Measurements from ENCODE around the gene CDCA7. TPM values are rescaled to one million over a fixed set of nuclear protein-coding genes. Genes with fewer than 3 reads are reported as not detected.

CDCA7 gene
- 0.43 and 0.55 TPM in 2 replicates for total RNA-seq

GRCh38 chr2:173354582-173355131, at the start of gene CDCA7:
Gene CDCA7, plus strand, starts transcription at chr2:173354872. Its CDS starts 92 bp downstream, at chr2:173354964.

